Measurements from ENCODE around the gene HIVEP3.

HIVEP3 gene

DNA sequence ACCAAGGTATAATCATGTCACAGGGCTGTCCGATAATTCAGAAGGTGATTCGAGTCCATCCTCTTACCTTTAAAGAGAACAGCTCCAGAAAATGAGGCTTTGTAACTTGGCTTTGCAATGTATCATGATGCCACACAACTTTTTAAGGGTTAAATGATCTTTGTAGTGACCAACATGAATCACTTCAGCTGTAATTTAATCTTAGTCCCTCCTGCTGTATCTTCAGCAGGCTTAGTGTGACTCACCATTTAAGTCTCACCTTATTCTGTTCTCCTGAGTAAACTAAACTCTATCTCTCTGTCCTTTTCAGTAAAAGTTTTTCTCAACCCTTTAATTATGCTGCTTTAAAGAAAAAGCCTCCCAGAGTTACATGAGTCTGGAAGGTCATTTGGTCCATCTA, 1.9 kb upstream of the HIVEP3 start:
- no peak for DNase-seq (ENCODE audit: low spot score)

DNA sequence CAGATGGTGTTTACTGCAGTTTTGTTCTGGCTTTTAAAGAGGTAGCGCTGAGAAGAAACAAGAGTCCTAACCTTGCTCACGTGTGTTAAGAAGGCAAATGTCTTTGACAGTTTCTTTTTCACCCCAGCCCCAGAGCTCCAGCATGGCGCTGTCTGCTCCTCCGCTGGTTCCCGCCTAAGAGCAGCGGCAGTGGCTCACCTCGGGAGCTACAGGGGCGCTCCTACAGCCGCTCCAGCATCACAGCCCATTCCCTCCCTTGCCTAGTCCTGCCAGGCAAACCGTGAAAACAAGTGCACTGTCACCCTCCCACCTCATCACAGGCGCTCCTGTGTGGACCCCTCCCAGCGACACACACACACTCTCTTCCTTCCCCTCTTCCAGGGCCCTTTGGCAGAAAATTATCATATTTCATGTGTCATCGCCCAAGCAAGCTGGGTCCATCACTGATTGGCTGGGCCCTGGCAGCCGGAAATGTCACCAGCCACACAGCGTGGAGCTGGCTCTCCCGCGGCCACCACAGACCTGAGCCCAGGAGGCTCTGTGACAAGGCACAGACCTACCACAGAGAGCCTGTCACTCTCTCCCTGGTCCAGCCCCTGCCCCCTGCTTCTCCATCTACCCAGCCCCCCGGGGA, 1.2 kb upstream of the HIVEP3 start:
- no peak for DNase-seq (ENCODE audit: low spot score)

DNA sequence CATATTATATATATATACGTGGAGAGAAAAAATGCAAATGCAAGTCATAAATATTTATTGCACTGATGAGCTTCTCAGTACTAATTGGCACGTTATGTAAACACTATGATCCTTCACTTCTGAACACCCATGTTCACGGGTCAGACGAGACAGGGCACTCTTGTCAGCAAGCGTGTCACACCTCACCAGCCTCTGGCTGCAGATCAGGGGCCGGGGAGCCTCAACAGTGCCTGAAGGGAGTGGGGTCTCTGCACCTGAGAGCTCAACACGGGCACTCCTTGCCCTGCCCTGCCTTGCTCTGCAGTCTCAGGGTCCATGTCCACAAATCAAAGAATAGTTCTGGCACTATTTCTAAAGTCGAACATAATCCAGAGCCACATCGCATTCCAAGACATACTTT, 409 bp upstream of the HIVEP3 start:
- no peak for DNase-seq (ENCODE audit: low spot score)

DNA sequence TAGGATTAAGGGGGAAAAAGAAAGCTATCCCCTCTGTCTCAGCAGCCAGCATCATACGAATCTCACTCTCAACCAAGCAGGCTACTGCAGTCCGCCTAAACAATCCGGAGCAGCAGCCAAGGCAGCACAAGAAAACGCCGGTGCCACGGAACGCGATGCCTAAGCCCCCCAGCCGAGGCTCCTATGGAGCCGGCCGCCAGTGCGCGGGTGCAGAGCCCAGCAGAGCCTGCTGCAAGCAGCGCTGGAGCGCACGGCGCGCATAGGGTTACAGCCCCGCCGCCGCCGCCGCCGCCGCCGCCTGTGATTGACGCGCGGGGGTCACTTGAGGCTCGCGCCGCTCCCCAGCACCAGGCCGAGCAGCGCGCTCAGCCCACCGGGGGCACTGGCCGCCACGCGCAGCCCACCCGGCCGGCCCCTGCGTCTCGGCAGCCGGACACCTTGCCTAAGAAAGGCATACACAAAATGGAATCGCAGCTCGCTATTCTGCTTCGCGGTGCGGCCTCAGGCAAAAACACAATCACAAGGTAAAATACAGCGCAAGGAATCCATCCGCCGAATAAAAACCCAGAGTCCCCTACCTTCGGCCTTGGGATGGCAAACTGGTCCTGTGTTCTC, 780 bp downstream of the HIVEP3 start:
- DNase-seq (ENCODE audit: low spot score) = no peak

DNA sequence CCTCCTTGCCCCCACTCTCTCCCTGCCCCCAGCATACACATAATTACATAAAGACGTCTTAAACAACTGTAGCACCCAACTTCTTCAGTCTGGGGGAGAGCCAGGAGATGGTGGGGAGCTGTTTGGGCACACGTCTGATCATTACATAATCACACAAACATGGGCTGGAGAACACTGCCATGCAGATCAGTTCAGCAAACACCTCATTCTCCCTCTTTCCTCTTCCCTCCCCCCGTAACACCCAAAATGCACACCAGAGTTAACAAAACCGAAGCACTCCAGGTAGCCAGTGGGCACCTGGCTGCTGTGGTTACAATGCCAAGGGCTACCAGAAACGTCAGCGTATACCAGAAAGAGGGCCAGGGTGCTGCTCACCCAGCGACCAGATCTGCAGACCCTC, 1.6 kb downstream of the HIVEP3 start:
- DNase-seq (ENCODE audit: low spot score) = no peak

DNA sequence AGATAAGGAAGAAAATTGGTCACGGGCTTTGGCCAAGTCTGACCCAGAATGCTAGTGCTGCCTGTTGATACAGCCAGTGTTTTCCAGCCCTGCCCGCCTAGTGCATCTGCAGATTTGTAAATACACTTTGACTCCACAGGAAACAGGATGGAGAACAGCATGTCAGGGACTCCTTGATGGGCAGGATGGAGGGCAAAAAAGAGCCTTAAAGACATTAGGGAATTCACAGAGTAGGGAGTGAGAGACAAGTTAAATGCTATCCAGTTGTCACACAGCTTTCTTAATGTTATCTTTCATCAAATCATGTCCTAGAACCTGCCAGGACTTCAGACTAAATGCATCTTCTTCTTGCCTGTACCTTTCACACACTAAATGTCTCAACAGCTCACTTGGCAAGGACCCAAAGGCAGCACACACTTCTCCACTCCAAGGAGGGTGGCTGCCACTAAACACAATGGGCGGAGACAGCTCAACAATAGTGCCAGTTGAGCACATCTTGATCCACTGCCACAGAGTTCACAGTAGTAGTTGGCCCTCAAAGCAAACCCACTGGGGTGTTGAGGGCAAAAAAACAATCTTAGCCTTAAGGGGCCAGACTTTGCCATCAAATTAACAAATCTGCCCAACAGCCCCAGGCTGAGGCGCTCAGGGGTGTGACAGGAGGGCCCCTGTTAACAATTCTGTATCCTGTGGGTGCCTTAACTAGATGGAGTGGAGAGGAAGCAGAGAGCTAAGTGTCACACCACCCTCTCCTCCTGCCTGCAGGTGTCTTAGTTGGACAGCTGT, 2.7 kb downstream of the HIVEP3 start:
- DNase-seq (ENCODE audit: low spot score) = no peak

DNA sequence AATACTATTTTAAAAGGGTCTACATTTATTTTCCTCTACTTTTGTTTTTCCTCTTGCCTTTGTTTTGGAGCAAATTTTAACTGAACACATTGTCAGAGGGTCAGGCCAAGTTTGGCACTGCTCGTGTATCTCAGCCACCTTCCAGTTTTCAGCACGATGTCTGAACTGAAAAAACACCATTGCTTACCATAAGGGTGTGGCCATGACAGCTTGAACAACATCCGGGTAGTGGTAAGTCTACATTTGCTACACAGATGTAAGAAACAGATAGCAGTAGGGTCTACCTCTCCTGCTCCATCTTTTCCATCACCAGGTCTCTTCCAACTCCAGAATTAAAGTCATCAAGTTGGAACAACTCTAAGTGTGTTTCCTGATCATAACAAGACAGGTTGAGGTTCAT, 4.2 kb downstream of the HIVEP3 start:
- DNase-seq (ENCODE audit: low spot score) = no peak

DNA sequence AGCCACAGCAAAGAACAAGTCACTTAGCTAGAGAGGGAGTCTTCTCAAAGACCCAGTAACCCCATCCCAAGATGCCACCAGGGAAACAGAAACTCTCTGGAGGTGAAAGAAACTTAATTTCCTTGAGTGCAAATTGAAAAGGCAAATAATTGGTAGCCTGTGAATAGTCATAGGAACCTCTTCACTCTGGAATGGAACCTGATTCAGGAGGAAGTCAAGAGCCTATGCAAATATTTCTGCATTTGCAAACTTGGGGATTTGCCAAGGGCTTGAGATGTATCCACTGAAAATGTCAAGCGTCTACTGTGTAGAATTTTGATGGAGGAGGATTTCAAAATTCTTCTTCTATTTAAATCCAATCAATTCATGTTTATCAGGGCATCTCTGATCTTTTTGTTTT, 5.7 kb downstream of the HIVEP3 start:
- no peak for DNase-seq (ENCODE audit: low spot score)

DNA sequence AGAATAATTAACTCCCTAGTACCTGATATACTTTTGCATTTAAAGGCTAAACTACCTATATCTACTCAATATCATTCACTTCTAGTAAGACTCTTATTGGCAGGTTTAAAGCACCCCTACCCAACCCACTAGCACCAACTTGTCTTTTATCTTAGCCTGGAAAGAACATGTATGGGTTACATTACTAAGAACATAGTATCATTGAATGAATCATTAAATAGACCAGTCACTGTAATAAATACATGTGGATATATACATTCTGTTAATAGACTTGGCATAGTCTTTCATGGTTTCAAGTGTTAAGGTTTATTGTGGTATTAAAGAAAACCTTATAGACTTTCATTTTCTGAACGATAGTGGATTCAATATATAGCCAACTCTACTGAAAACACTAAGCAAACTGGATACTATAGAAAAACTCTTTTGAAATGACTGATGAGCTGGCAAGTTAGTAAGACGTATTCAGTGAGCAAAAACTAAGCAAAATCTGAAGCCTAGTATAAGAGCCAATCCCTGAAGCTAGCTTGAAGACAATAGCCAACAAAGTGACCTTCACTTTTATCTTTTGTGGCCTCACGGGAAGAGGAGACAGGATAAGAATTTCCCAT, 10.3 kb downstream of the HIVEP3 start:
- no peak for DNase-seq (ENCODE audit: low spot score)

DNA sequence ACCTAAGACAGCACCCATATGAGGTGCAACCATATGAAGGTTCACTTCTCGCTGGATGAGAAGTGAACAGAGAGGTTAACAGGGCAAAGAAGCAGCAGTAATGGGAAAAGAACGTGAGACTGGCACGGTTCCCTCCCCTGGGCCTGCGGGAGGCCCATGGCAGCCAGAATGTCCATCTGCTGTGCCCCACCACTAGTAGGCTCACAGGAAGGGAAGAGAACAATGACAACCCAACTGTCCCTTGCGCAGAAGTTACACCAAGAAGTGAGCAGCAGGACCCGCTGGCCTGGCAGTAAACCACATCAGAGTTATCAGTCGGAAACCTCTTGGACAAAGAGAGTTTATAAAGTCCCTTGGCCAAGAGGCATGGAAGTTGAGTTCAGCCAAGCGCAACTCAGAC, 11.3 kb downstream of the HIVEP3 start:
- DNase-seq (ENCODE audit: low spot score) = no peak

DNA sequence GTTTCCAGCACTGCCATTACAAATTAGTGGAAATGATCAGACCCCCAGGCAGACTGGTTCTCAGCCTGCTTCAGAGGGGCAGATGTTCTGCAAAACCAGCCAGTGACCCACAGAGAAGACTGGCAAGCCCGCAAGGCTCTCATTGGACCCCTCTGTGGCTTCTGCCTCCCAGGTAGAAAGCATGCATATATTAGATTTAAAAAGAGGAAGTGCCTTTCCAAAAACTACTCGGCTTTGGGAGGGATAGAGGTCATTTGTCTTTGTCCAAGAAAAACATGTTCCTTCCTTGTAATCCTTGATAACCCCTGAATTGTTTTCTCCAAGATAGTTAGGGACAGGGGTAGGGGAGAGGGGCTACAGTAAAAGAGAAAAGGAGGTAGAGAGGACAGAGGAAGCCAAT, 11.8 kb downstream of the HIVEP3 start:
- no peak for DNase-seq (ENCODE audit: low spot score)

DNA sequence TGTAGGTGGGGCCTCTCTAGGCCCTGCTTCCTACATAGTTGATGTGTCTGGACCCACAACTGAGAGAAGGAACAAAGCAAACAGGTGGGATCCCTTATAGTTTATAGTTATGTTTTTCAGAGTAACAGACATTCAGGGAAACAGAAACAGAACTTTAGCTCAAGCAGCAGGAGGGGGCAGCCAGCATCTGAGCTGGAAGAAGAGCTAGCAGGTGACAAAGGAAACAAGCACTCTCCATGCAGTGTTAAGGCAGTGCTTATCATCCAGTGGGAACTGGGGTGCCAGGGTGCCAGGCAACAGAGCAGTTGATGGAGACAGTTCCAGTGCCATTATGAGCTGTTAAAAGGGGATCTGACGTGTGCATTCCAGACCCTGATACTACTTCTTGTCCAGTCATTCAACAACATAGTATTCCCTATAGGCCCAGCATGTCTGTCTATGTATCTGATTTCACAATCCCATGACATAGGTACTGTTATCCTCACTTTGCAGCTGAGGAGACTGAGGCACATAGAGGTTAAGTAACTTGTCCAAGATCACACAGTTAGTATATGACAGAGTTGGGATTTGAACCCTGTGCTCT, 13.5 kb downstream of the HIVEP3 start:
- DNase-seq (ENCODE audit: low spot score) = no peak

DNA sequence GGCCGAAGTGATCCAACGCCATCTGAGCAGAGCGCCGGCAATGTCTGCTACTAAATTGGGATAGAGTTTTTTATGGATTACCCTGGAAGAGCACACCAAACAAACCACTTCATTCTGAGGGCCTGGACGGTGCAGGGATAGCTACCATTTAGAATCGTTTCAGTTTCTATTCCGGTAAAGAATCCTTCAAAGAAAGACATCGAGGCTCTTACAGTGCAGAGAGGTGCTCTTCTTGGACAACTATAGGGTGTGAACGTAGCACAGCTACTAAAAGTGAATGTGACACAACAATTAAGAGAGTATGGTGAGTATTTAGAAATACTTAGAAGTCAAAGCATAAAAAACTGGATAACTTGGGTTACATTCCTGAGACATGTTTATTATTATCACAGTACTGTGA, 16.1 kb downstream of the HIVEP3 start:
- DNase-seq (ENCODE audit: low spot score) = no peak

DNA sequence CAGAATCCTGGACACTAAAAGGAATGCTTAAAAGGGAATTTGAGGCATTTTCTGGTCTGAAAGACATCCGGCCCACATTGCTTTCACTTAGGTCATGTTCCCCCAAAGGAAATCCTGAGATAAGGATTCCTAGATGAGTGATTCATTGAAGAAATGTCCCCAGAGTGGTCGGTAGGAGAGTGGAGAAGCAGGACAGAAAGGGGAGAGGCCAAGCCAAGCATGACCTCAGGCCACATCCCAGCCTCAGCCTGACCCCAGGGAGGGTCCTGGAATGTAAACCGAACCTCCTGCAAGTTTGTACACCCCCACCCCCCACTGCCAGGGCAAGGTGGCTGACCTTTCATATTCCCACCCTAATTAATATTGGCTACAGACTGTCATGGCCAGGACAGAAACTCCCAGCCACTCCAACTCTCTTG, 16.6 kb downstream of the HIVEP3 start:
- no peak for DNase-seq (ENCODE audit: low spot score)

DNA sequence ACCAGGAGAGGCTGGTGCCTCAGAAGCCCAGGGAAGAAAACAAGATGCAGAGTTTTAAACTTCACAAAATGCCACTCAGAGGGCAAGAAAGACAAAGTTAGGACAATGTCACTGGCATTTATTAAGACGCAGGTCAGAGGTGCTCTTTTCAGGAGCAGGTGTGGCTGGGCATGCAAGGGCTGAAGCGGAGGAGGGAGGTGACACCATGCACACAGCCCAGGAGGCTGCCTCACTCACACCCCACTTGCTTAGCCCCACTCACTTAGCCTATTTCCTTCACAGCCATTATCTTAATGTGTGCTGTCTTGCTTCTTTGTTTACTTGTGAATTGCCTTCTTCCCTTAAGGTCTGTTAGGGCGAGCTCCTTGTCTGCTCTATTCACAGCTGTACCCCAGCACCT, 17.2 kb downstream of the HIVEP3 start:
- DNase-seq (ENCODE audit: low spot score) = no peak

DNA sequence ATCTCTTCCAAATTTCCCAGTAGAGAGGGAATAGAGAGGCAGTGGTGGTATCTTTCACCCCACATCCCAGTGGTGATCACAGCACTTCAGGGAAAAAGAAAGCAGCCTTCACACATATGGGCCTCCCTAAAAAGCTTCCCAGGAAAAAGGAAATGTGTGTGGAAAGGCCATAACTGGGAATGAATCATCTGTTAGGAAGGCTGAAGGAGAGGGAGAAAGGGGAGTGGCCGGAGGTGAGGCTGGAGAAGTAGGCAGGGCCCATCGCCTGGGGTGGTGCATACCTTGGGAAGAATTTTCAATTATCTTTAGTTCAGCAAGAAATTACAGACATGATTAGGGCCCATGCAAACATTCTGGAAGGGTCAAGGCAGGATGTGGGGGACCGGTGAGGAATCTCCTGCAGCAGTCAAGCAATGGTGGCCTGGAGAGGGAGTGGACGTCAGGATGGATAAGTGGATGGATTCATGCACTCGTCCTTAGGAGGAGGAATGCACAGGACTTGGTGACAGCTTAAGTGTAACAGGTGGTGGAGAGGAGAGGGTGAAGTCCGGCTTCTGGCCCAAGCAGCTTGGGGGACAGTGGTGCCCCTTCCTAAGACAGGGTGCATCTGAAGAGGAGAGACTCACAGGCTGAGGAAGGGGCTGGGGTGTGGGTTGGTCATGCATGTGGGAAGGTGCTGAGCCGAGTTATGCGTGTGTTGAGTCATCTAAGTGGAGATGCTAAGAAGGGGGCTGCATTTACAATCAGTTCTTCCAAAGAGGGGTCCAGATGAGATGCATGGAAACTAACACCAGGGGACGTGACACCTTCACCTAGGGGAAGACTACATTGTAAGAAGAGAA, 17.9 kb downstream of the HIVEP3 start:
- DNase-seq (ENCODE audit: low spot score) = no peak

DNA sequence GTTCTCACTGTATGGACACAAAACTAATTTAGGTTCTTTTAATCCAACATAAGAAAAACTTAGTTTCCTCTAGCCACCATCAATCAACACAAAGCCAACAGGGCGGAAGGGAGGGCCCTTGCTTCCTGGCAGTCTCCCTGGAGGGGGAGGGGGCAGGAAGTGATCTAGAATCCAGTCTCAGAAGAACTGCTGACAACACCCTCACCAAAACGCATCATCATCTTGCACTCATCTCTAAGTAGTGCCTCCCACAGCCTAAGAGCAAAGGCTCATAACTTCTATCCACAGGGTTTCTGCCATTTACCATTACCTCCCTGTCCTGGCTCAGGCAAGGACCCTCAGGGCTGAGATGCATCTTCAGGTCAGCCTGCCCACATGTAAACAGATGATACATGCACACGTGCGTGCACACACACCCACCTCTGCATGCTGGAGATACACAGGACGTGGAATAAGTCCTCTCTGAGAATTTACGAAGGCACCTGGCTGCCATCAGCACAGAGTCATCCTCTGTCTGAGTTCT, 20.5 kb downstream of the HIVEP3 start:
- no peak for DNase-seq (ENCODE audit: low spot score)

DNA sequence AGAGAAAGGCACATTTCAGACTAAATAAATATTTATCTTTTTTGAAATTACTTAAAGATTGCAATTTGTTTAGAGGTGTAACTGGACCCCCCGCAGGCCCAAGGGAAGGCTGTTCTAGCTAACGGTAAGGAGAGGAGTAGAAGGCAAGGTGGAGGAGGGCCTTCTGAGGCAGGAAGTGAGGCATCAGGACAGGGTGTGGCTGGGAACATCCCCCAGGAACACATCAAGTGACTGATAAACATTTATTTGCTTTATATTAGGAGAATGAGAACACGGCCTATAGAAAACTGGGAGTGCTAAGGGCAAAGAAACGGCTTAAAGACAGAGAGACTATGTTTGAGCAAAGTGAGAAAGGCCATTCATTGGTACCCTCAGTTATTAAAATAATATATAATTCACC, 23.2 kb downstream of the HIVEP3 start:
- no peak for DNase-seq (ENCODE audit: low spot score)

DNA sequence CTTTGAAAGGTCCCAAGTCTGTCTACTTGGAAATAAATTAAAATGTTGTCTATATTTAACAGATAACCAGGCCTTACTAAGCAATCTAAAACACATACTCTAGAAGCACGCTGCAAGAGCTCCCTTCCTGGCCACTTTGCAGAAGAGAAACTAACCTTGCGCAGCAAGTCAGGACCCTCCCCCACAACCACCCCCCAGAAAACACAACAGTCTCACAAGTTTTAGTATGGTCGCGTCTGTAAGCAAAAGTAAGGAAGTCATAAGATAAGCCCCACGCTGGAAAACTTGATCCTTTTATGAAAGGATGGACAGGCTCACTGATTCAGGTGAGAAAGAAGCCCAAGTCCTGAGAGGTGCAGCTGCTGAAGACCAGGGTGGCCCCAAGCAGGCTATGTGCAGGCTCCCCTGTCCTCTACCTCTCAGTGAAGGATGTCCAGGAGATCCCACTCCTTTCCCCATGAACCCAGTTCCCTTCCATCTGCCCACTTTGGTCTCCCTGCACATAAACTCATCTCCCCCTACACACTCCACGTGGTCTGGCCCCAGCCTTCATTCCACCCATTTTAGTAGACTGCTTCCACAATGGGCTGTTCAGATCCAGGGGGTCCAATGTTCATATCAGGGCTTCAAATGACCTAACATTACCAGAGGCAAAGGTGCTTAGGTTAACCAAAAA, 23.8 kb downstream of the HIVEP3 start:
- no peak for DNase-seq (ENCODE audit: low spot score)

DNA sequence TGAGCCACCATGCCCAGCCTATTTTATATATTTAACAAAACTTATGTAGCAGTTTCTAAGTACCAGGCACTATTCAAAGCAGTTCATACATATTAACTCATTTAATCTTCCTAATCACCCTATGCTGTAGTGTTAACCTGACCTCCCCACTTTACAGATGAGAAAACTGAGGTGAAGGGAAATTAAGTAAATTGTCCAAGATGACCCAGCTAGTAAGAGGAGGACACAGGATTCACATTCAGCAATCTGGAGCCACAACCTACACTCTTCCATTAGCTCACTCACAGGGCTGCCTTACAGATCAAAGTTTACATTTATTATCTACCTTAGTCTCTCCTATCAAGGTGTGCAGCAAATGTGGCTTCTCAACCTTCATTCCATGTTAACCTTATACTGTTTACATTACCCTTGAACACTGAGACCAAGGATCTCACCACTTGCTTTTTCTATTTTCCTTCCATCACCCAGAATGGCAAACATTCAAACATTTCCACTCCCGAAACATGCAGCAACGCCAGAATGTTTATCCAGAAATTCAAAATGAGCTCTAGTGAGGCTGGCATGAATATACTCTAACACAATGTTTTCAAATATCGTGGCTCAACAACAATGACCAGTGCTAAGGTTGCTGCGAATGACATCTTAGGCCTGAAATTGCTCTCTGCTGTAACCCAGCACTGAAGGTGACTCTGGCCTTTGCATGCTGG, 24.5 kb downstream of the HIVEP3 start:
- no peak for DNase-seq (ENCODE audit: low spot score)
